ENCODE measurements around the gene DNASE1L1.

DNASE1L1 gene
- total RNA-seq, result 8.4 to 36.3 (median 14.1) reads per million in 9 experiments

- no peaks in the 10 kb centered on the region for H3K27me3 Mint-ChIP-seq
- H3K9me3 Mint-ChIP-seq, result no peaks in the 10 kb centered on the region
- DNase-seq (no peak), ATAC-seq (replicated peaks) (no peak)
- H3K27ac Mint-ChIP-seq, result peak within 1 kb of the TSS; percentile 44 to 89
- H3K4me3 Mint-ChIP-seq, result peak within 1 kb of the TSS; percentile 62 to 67
- peaks cover 11% of the 10 kb centered on the region in 2 donors for H3K4me1 Mint-ChIP-seq (ENCODE audit: low read depth in 2 of 2)
- peaks cover 12% of the 10 kb centered on the region for H3K36me3 Mint-ChIP-seq (ENCODE audit: insufficient read depth)
These were observed at the start of gene DNASE1L1 for GRCh38 chrX:154409222-154409871. Gene DNASE1L1, minus strand, starts transcription at chrX:154409254. Its CDS starts 3,686 bp downstream, at chrX:154405568.

- no peaks in the 10 kb centered on the region for H3K9me3 Mint-ChIP-seq
- H3K27ac Mint-ChIP-seq, result peak within 1 kb of the TSS; percentile 92 to 99
- peak within 1 kb of the TSS; percentile 95 to 100 for H3K4me3 Mint-ChIP-seq
- peak; percentile 63 to 72 (median 68) for DNase-seq
- no peaks in the 10 kb centered on the region for H3K27me3 Mint-ChIP-seq
- peaks cover 10 to 16% of the 10 kb centered on the region in 2 donors for H3K4me1 Mint-ChIP-seq (ENCODE audit: low read depth in 2 of 2)
- ATAC-seq (replicated peaks), result peak; percentile 81
- peaks cover 30% of the 10 kb centered on the region for H3K36me3 Mint-ChIP-seq (ENCODE audit: insufficient read depth)
These were observed 49.3 kb upstream of the DNASE1L1 start, which contains the start of gene PLXNA3 for GRCh38 chrX:154458116-154458953. Gene PLXNA3, plus strand, starts transcription at chrX:154458281. Its CDS starts 1,903 bp downstream, at chrX:154460184.

- DNase-seq (peak in 2 of 3 experiments; percentile 45 to 54), ATAC-seq (replicated peaks) (peak; percentile 73)
- peaks cover 26% of the 10 kb centered on the region for H3K36me3 Mint-ChIP-seq (ENCODE audit: insufficient read depth)
- no peaks in the 10 kb centered on the region for H3K9me3 Mint-ChIP-seq
- H3K4me1 Mint-ChIP-seq (ENCODE audit: low read depth in 2 of 2), result peaks cover 10 to 13% of the 10 kb centered on the region in 2 donors
- H3K27me3 Mint-ChIP-seq, result no peaks in the 10 kb centered on the region
- H3K27ac Mint-ChIP-seq, result peak overlapping the region; percentile 92 to 99
- peak overlapping the region; percentile 95 to 100 for H3K4me3 Mint-ChIP-seq
These were observed 48.5 kb upstream of the DNASE1L1 start for GRCh38 chrX:154457491-154458115.

GRCh38 chrX:154452823-154453222 is 43.8 kb upstream of the DNASE1L1 start:
- no peaks in the 10 kb centered on the region for H3K9me3 Mint-ChIP-seq
- H3K27ac Mint-ChIP-seq, result no peak overlapping the region
- ATAC-seq (replicated peaks) (no peak), DNase-seq (no peak)
- peaks cover 3 to 4% of the 10 kb centered on the region in 2 donors for H3K4me1 Mint-ChIP-seq (ENCODE audit: low read depth in 2 of 2)
- peaks cover 16% of the 10 kb centered on the region for H3K36me3 Mint-ChIP-seq (ENCODE audit: insufficient read depth)
- H3K27me3 Mint-ChIP-seq, result no peaks in the 10 kb centered on the region
- H3K4me3 Mint-ChIP-seq, result no peak overlapping the region

GRCh38 chrX:154450312-154450711 is 41.3 kb upstream of the DNASE1L1 start:
- Mint-ChIP-seq H3K4me1 (ENCODE audit: low read depth in 2 of 2) (peaks cover 0 to 8% of the 10 kb centered on the region in 2 donors), H3K27me3 (no peaks in the 10 kb centered on the region), H3K9me3 (no peaks in the 10 kb centered on the region), H3K4me3 (no peak overlapping the region), H3K36me3 (ENCODE audit: insufficient read depth) (peaks cover 8% of the 10 kb centered on the region), H3K27ac (no peak overlapping the region)
- DNase-seq (no peak), ATAC-seq (replicated peaks) (no peak)

GRCh38 chrX:154449618-154450017 is 40.6 kb upstream of the DNASE1L1 start:
- Mint-ChIP-seq H3K27me3 (no peaks in the 10 kb centered on the region), H3K4me3 (no peak overlapping the region), H3K4me1 (ENCODE audit: low read depth in 2 of 2) (peaks cover 0 to 8% of the 10 kb centered on the region in 2 donors), H3K9me3 (no peaks in the 10 kb centered on the region), H3K36me3 (ENCODE audit: insufficient read depth) (peaks cover 8% of the 10 kb centered on the region), H3K27ac (no peak overlapping the region)
- DNase-seq (no peak), ATAC-seq (replicated peaks) (no peak)

- ATAC-seq (replicated peaks) (no peak), DNase-seq (no peak)
- H3K4me1 Mint-ChIP-seq (ENCODE audit: low read depth in 2 of 2), result peaks cover 0 to 9% of the 10 kb centered on the region in 2 donors
- no peak overlapping the region for H3K27ac Mint-ChIP-seq
- H3K9me3 Mint-ChIP-seq, result no peaks in the 10 kb centered on the region
- no peaks in the 10 kb centered on the region for H3K27me3 Mint-ChIP-seq
- H3K36me3 Mint-ChIP-seq (ENCODE audit: insufficient read depth), result peaks cover 8% of the 10 kb centered on the region
- H3K4me3 Mint-ChIP-seq, result no peak overlapping the region
These were observed 39.4 kb upstream of the DNASE1L1 start for GRCh38 chrX:154448484-154448883.

- H3K27me3 Mint-ChIP-seq, result no peaks in the 10 kb centered on the region
- no peak for DNase-seq
- H3K4me1 Mint-ChIP-seq (ENCODE audit: low read depth in 2 of 2), result peaks cover 0 to 15% of the 10 kb centered on the region in 2 donors
- H3K27ac Mint-ChIP-seq, result peak overlapping the region; percentile 49 to 89
- H3K36me3 Mint-ChIP-seq (ENCODE audit: insufficient read depth), result peaks cover 18% of the 10 kb centered on the region
- no peaks in the 10 kb centered on the region for H3K9me3 Mint-ChIP-seq
- H3K4me3 Mint-ChIP-seq, result no peak overlapping the region
- no peak for ATAC-seq (replicated peaks)
These were observed 37.4 kb upstream of the DNASE1L1 start for GRCh38 chrX:154446430-154446829.

- H3K27me3 Mint-ChIP-seq, result no peaks in the 10 kb centered on the region
- no peak for ATAC-seq (replicated peaks)
- H3K36me3 Mint-ChIP-seq (ENCODE audit: insufficient read depth), result peaks cover 22% of the 10 kb centered on the region
- H3K4me3 Mint-ChIP-seq, result peak overlapping the region; percentile 47 to 55
- no peak overlapping the region for H3K27ac Mint-ChIP-seq
- no peaks in the 10 kb centered on the region for H3K9me3 Mint-ChIP-seq
- H3K4me1 Mint-ChIP-seq (ENCODE audit: low read depth in 2 of 2), result peaks cover 0 to 15% of the 10 kb centered on the region in 2 donors
- DNase-seq, result no peak
These were observed 36.7 kb upstream of the DNASE1L1 start for GRCh38 chrX:154445776-154446175.

GRCh38 chrX:154444755-154445246 is 35.7 kb upstream of the DNASE1L1 start:
- no peak overlapping the region for H3K27ac Mint-ChIP-seq
- peaks cover 0 to 17% of the 10 kb centered on the region in 2 donors for H3K4me1 Mint-ChIP-seq (ENCODE audit: low read depth in 2 of 2)
- peaks cover 29% of the 10 kb centered on the region for H3K36me3 Mint-ChIP-seq (ENCODE audit: insufficient read depth)
- no peaks in the 10 kb centered on the region for H3K27me3 Mint-ChIP-seq
- H3K9me3 Mint-ChIP-seq, result no peaks in the 10 kb centered on the region
- ATAC-seq (replicated peaks) (no peak), DNase-seq (no peak)
- peak overlapping the region; percentile 29 to 45 for H3K4me3 Mint-ChIP-seq

- H3K27me3 Mint-ChIP-seq, result no peaks in the 10 kb centered on the region
- no peaks in the 10 kb centered on the region for H3K9me3 Mint-ChIP-seq
- H3K4me1 Mint-ChIP-seq (ENCODE audit: low read depth in 2 of 2), result peaks cover 0 to 17% of the 10 kb centered on the region in 2 donors
- peaks cover 29% of the 10 kb centered on the region for H3K36me3 Mint-ChIP-seq (ENCODE audit: insufficient read depth)
- H3K4me3 Mint-ChIP-seq, result peak within 1 kb of the TSS; percentile 78 to 84
- DNase-seq (peak; percentile 56 to 67 (median 58)), ATAC-seq (replicated peaks) (peak; percentile 73)
- H3K27ac Mint-ChIP-seq, result peak within 1 kb of the TSS; percentile 79 to 89
These were observed 35.1 kb upstream of the DNASE1L1 start, which contains the start of gene FAM50A for GRCh38 chrX:154443992-154444754. Gene FAM50A, plus strand, starts transcription at chrX:154444141. Its CDS starts 95 bp downstream, at chrX:154444236.

GRCh38 chrX:154443479-154443910 is 34.4 kb upstream of the DNASE1L1 start:
- no peak for ATAC-seq (replicated peaks)
- Mint-ChIP-seq H3K27ac (peak overlapping the region; percentile 79 to 89), H3K9me3 (no peaks in the 10 kb centered on the region), H3K4me1 (ENCODE audit: low read depth in 2 of 2) (peaks cover 0 to 17% of the 10 kb centered on the region in 2 donors), H3K27me3 (no peaks in the 10 kb centered on the region), H3K36me3 (ENCODE audit: insufficient read depth) (peaks cover 29% of the 10 kb centered on the region), H3K4me3 (peak overlapping the region; percentile 78 to 84)
- no peak for DNase-seq

Data from effector memory CD8-positive, alpha-beta T cell (primary cell).